ENCODE data around the gene NEK9.

NEK9 gene

GRCh38 chr14:75030147-75030546 lies 96.7 kb downstream of the NEK9 start:
- DNase-seq (ENCODE audit: low read depth), result no peak
